ENCODE results near the gene RABGAP1L. TPM values are rescaled to one million over a fixed set of nuclear protein-coding genes. Genes with fewer than 3 reads are reported as not detected.
"Not testable (repeated sequence)": the region's sequence is repeated elsewhere in the genome, so short reads cannot be mapped to it uniquely, and the experiment has no call there.

RABGAP1L gene
- total and polyA plus RNA-seq, 11 donors, result 18.6 to 195 (median 98.4) TPM

GRCh38 chr1:174572771-174573170 is 413.5 kb downstream of the RABGAP1L start:
- Histone ChIP-seq H3K27ac (no peak overlapping the region), H3K36me3 (no peaks in the 10 kb centered on the region), H3K9me3 (peaks cover 0 to 24% (median 9%) of the 10 kb centered on the region in 12 donors), H3K4me1 (no peaks in the 10 kb centered on the region), H3K4me3 (no peak overlapping the region), H3K27me3 (no peaks in the 10 kb centered on the region)
- intact Hi-C loops (cut with DNase I), result no loop called here
- no peak for DNase-seq
- 64 to 91% (median 85%) methylated on average over 1 of the region's 1 CpG for WGBS, 4 donors
- TF ChIP-seq POLR2A (IDR thresholded peaks at IDR 0.05), result no peak
- no peak for TF ChIP-seq CTCF (IDR thresholded peaks at IDR 0.05)
- ATAC-seq, result no peak

- DNase-seq; H3K4me3 ChIP-seq; intact Hi-C loops (cut with DNase I); H3K4me1 ChIP-seq; H3K27me3 ChIP-seq; ATAC-seq; H3K36me3 ChIP-seq; H3K27ac ChIP-seq: not testable (repeated sequence)
- H3K9me3 ChIP-seq, result peaks cover 0 to 24% (median 9%) of the 10 kb centered on the region in 12 donors
- WGBS, 4 donors, result 49 to 93% (median 82%) methylated on average over 6 of the region's 6 CpGs
These were observed 416.8 kb downstream of the RABGAP1L start for GRCh38 chr1:174576120-174576519.

GRCh38 chr1:174577681-174578080 is 418.4 kb downstream of the RABGAP1L start:
- TF ChIP-seq POLR2A (IDR thresholded peaks at IDR 0.05) (no peak), CTCF (IDR thresholded peaks at IDR 0.05) (no peak)
- intact Hi-C loops (cut with DNase I), result no loop called here
- no peak for ATAC-seq
- Histone ChIP-seq H3K27me3 (no peaks in the 10 kb centered on the region), H3K4me3 (no peak overlapping the region), H3K27ac (no peak overlapping the region), H3K36me3 (no peaks in the 10 kb centered on the region), H3K9me3 (peaks cover 0 to 24% (median 9%) of the 10 kb centered on the region in 12 donors), H3K4me1 (no peaks in the 10 kb centered on the region)
- no peak for DNase-seq

- peaks cover 0 to 11% (median 6%) of the 10 kb centered on the region in 12 donors for H3K9me3 ChIP-seq
- DNase-seq (no peak), ATAC-seq (no peak)
- no peak overlapping the region for H3K27ac ChIP-seq
- WGBS, 4 donors, result 33 to 59% (median 50%) methylated on average over 3 of the region's 3 CpGs
- no peaks in the 10 kb centered on the region for H3K4me1 ChIP-seq
- TF ChIP-seq POLR2A (IDR thresholded peaks at IDR 0.05) (no peak), CTCF (IDR thresholded peaks at IDR 0.05) (no peak)
- no peak overlapping the region for H3K4me3 ChIP-seq
- no peaks in the 10 kb centered on the region for H3K27me3 ChIP-seq
- intact Hi-C loops (cut with DNase I), result no loop called here
- H3K36me3 ChIP-seq, result no peaks in the 10 kb centered on the region
These were observed 421.5 kb downstream of the RABGAP1L start for GRCh38 chr1:174580801-174581200.

GRCh38 chr1:174583316-174583715 is 424.0 kb downstream of the RABGAP1L start:
- ATAC-seq, result no peak
- H3K9me3 ChIP-seq, result peaks cover 0 to 15% (median 3%) of the 10 kb centered on the region in 12 donors
- no peak overlapping the region for H3K27ac ChIP-seq
- DNase-seq, result no peak
- intact Hi-C loops (cut with DNase I), result no loop called here
- H3K4me3 ChIP-seq, result no peak overlapping the region
- no peaks in the 10 kb centered on the region for H3K36me3 ChIP-seq
- H3K27me3 ChIP-seq, result no peaks in the 10 kb centered on the region
- TF ChIP-seq POLR2A (IDR thresholded peaks at IDR 0.05), result no peak
- TF ChIP-seq CTCF (IDR thresholded peaks at IDR 0.05), result no peak
- 89 to 96% (median 92%) methylated on average over 1 of the region's 1 CpG for WGBS, 4 donors
- H3K4me1 ChIP-seq, result no peaks in the 10 kb centered on the region
